22Rv1 (cell line): ENCODE data around the gene PTPRM.
A peak's percentile ranks its signal among the peaks of the same experiment; 100 is the strongest.

Experiments
- H3K27ac ChIP-seq: fragments of 450-650 bp; 2 replicates; pipeline ENCODE4 v1.5.1; 2017
- ZFX ChIP-seq: fragments of 450-650 bp; IDR thresholded peaks from 2 replicates; pipeline ENCODE4 v1.6.1; 2017; ENCODE audit warnings: antibody characterized with exemption, borderline replicate concordance
- TF ChIP-seq, protein P1 (sequence below): fragments of 450-650 bp; IDR thresholded peaks from 2 replicates; pipeline ENCODE4 v1.5.1; 2017; ENCODE audit warnings: mild to moderate bottlenecking

Gene PTPRM

DNA sequence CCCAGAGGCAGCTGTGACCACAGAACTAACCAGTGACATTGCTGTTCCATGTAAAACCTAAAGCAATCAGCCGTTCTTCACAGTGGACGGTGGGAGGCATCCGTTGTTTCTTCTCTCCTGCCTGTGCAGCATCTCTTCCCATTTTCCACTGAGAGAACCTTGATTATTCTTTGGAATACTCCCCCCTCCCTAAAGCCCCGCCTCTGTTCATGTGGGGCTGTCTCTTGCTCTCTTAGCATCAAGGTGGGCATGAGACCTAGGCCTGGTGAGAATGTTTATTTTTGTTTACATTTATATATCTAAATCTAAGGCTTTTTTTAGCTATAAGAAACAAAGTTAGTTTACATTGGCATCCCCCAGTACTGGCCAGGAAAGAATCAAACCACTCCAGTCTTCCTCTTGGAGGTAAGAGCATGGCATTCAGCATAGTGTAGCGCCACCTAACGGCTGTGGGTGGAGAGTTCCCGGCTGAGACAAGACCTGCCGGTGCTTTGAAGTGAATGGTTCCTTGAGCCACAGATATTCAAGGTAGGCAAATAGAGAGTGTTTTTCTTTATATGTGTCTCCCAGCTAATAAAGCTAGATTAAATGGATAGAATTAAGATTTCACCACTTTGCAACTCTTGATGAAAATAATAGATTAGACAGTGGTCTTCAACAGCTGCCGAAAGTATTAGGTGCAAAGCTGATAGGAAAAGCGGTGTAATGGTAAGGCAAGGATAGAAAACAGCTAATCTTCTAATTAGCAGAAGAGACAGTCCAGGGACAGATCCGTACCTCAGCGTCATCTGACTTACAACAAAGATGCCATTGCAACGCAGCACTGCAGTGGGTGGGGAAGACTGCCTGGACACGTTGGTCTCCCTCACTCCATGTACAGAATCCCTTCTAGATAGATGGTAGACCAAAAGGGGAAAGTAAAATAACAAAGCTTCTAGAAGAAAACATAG is 822.5 kb downstream of the PTPRM start:
- TF ChIP-seq, protein P1, sequence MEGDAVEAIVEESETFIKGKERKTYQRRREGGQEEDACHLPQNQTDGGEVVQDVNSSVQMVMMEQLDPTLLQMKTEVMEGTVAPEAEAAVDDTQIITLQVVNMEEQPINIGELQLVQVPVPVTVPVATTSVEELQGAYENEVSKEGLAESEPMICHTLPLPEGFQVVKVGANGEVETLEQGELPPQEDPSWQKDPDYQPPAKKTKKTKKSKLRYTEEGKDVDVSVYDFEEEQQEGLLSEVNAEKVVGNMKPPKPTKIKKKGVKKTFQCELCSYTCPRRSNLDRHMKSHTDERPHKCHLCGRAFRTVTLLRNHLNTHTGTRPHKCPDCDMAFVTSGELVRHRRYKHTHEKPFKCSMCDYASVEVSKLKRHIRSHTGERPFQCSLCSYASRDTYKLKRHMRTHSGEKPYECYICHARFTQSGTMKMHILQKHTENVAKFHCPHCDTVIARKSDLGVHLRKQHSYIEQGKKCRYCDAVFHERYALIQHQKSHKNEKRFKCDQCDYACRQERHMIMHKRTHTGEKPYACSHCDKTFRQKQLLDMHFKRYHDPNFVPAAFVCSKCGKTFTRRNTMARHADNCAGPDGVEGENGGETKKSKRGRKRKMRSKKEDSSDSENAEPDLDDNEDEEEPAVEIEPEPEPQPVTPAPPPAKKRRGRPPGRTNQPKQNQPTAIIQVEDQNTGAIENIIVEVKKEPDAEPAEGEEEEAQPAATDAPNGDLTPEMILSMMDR: peak; percentile 80
- no peak for TF ChIP-seq ZFX
- no peak overlapping the region for H3K27ac ChIP-seq

DNA sequence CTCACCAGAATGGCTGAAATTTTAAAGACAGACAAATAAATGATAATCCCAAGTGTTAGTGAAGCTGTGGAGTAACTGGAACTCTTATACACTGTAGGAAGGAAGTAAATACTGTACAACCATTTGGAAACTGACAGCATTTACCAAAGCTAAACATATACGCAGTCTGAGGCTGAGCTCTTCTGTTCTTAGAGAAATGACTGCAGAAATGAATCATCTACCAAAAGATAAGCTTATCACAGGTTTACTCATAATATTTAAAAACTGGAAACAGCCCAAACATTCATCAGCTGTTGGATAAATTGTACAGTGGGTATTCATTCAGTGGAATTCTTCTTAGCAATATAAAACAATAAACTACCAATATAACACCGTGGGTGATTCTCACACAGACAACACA is 824.0 kb downstream of the PTPRM start:
- no peak overlapping the region for H3K27ac ChIP-seq
- TF ChIP-seq, protein P1: no peak
- no peak for TF ChIP-seq ZFX

DNA sequence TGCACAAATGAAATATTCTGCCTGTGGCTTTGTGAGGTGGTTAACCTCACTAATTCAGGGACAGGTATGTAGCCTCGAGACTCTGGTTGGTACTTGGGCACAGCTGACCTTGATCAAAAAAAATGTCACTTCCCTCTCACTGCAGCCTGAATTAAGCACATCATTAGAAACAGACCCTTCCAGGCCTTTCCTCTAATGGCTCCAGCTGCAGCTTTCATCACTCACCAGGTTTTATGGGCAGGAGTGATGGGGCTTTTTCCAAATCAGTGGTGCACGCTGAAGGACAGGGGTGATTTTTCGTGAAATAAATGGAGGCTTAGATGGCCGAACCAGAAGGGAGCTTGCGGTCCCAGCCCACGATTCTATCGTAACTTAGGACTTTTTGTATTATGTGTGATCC is 829.1 kb downstream of the PTPRM start:
- H3K27ac ChIP-seq: no peak overlapping the region
- TF ChIP-seq, protein P1: no peak
- no peak for TF ChIP-seq ZFX

DNA sequence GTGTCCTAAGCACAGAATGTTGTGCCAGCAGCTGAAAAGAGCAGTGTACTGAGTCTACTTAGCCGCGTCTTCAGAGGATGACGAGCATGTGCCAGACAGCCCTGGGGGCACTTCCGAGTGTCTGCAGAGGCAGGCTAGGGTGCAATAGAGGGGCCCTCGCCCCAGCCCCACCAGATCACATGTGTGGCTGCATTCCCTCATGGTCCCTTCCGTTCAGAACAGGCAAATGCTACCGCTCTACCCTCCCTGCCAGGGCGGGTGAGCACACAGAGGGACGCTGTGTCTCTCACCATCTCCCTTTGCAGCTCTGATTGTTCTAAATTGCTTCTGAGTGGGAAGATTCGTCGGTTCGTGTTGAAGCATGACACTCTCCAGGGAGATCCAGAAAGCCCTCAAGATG is 829.9 kb downstream of the PTPRM start:
- no peak overlapping the region for H3K27ac ChIP-seq

DNA sequence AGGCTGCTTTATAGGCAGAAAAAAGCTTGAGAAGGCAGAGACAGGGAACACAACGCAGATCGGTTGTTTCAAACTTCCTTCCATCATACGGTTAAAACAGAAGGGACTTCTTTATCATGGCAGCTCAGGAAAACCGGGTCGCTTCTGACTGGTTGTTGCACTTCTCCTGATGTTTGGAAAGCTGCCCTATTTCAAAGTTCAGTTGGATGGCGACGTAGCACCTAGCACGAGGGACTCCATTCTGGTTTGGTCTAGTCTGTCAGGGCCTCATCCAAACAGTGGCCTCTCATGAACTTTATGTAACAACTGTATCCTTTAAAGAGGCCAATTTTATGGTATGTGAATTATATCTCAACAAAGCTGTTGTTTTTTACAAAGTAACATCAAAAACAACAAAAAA is 832.0 kb downstream of the PTPRM start:
- no peak overlapping the region for H3K27ac ChIP-seq
- TF ChIP-seq ZFX: no peak
- TF ChIP-seq, protein P1: no peak

More for the DNA sequence above, 829.9 kb downstream of the PTPRM start:
- TF ChIP-seq, protein P1: no peak
- TF ChIP-seq ZFX: no peak

DNA sequence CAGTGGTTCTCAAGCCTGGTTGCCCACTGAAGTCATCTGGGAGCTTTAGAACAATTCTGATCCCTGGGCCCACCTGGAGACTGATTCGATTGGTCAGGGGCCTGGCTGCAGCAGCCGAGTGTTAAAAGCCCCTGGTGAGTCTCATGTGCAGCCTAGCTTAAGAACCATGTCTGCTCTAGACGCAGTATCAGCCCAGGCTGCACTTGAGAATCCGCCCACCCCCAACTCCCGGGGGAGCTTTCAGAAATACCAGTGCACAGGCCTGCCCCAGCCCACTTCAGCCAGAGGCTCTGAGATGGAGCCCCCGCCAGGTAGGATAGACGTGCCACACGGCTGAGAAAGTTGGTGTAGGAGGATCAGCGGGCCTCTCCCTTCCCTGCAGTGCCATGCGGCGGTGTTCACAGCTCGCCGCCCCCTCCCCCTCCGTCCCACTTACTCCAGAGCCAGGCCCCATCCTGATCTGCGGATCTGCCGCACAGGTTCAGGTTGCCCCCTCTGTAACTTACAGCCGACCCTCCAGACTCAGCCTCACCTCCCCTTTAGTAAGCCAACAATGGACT is 833.2 kb downstream of the PTPRM start:
- TF ChIP-seq ZFX: no peak
- TF ChIP-seq, protein P1: no peak
- H3K27ac ChIP-seq: no peak overlapping the region

DNA sequence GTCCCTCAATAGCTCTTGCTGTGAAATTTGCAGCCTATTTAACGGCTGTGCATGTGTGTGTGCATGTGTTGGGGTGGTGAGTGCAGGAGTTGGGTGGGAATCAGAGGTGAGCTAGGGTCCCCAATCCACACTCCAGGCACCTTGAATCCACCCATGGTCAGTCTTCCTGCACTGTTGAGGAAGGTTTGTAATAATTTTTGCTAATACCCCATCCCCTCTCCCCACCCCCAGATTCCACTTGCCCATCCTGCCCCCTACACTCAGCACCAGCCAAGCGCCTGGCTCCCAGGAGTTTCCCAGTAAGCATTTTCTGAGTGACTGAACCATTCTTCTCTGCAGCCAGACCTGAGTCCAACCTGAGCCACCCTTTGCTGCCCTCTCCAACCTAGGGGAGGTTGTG is 833.7 kb downstream of the PTPRM start:
- H3K27ac ChIP-seq: no peak overlapping the region
- no peak for TF ChIP-seq ZFX
- TF ChIP-seq, protein P1: no peak
